ENCODE results near the gene BRICD5. TPM values are rescaled to one million over a fixed set of nuclear protein-coding genes. Genes with fewer than 3 reads are reported as not detected.
A peak's percentile ranks its signal among the peaks of the same experiment; 100 is the strongest.

BRICD5 gene
- total RNA-seq, 1 donor from 2014 or later, result 1.4 TPM

GRCh38 chr16:2170080-2170479, 40.6 kb downstream of the BRICD5 start:
- Histone ChIP-seq H3K4me3 (peak overlapping the region in 1 of 2 donors; percentile 33), H3K36me3 (peaks cover 53 to 81% of the 10 kb centered on the region in 2 donors), H3K27me3 (no peaks in the 10 kb centered on the region), H3K4me1 (no peaks in the 10 kb centered on the region), H3K9me3 (no peaks in the 10 kb centered on the region), H3K27ac (no peak overlapping the region)
- DNase-seq (ENCODE audit: low spot score in 2 of 2), result no peak
- intact Hi-C loops (cut with DNase I), result no loop called here
- no peak for TF ChIP-seq CTCF (IDR thresholded peaks at IDR 0.05)

GRCh38 chr16:2167068-2167638, 43.5 kb downstream of the BRICD5 start:
- H3K36me3 ChIP-seq, result peaks cover 29 to 51% of the 10 kb centered on the region in 2 donors
- intact Hi-C loops (cut with DNase I), result no loop called here

GRCh38 chr16:2166263-2167067, 44.2 kb downstream of the BRICD5 start:
- H3K27me3 ChIP-seq, result no peaks in the 10 kb centered on the region
- peaks cover 26 to 44% of the 10 kb centered on the region in 2 donors for H3K36me3 ChIP-seq
- H3K27ac ChIP-seq, result no peak overlapping the region
- no peak for TF ChIP-seq CTCF (IDR thresholded peaks at IDR 0.05)
- H3K9me3 ChIP-seq, result no peaks in the 10 kb centered on the region
- H3K4me1 ChIP-seq, result no peaks in the 10 kb centered on the region
- intact Hi-C loops (cut with DNase I), result no loop called here
- no peak for DNase-seq (ENCODE audit: low spot score in 2 of 2)
- H3K4me3 ChIP-seq, result no peak overlapping the region

More at GRCh38 chr16:2167068-2167638, 43.5 kb downstream of the BRICD5 start:
- Histone ChIP-seq H3K4me3 (no peak overlapping the region), H3K27me3 (no peaks in the 10 kb centered on the region), H3K9me3 (no peaks in the 10 kb centered on the region), H3K27ac (no peak overlapping the region), H3K4me1 (no peaks in the 10 kb centered on the region)
- TF ChIP-seq CTCF (IDR thresholded peaks at IDR 0.05), result no peak
- no peak for DNase-seq (ENCODE audit: low spot score in 2 of 2)

- H3K27ac ChIP-seq, result no peak overlapping the region
- no peak for TF ChIP-seq CTCF (IDR thresholded peaks at IDR 0.05)
- H3K4me1 ChIP-seq, result no peaks in the 10 kb centered on the region
- H3K4me3 ChIP-seq, result no peak overlapping the region
- H3K9me3 ChIP-seq, result no peaks in the 10 kb centered on the region
- no peaks in the 10 kb centered on the region for H3K27me3 ChIP-seq
- H3K36me3 ChIP-seq, result peaks cover 26 to 39% of the 10 kb centered on the region in 2 donors
- DNase-seq (ENCODE audit: low spot score in 2 of 2), result no peak
- intact Hi-C loops (cut with DNase I), result no loop called here
These were observed 44.8 kb downstream of the BRICD5 start for GRCh38 chr16:2165861-2166260.

GRCh38 chr16:2163211-2163881, 47.3 kb downstream of the BRICD5 start:
- Histone ChIP-seq H3K9me3 (no peaks in the 10 kb centered on the region), H3K4me3 (no peak overlapping the region), H3K4me1 (peaks cover 0 to 19% of the 10 kb centered on the region in 2 donors), H3K36me3 (peaks cover 20 to 25% of the 10 kb centered on the region in 2 donors), H3K27ac (no peak overlapping the region), H3K27me3 (no peaks in the 10 kb centered on the region)
- TF ChIP-seq CTCF (IDR thresholded peaks at IDR 0.05), result no peak
- DNase-seq (ENCODE audit: low spot score in 2 of 2), result no peak
- intact Hi-C loops (cut with DNase I), result no loop called here

Measured in ascending aorta (tissue), 2 donors.